Stimulated activated CD4-positive, alpha-beta T cell treated with anti-CD3 and anti-CD28 coated beads, Interleukin-2, amount 100 ng/mL, for 24 hours (primary cell): ENCODE data around the gene TTC34.

Experiments
- DNase-seq, 2 donors: peaks; one replicate each; pipeline ENCODE4 v3.0.0-alpha.2; 2020

TTC34 gene

GRCh38 chr1:2828586-2829250, 27.2 kb upstream of the TTC34 start:
- DNase-seq, result no peak

GRCh38 chr1:2826736-2827292, 25.3 kb upstream of the TTC34 start:
- no peak for DNase-seq

GRCh38 chr1:2826316-2826715, 24.8 kb upstream of the TTC34 start:
- DNase-seq, result no peak

- DNase-seq, result no peak
Measured at GRCh38 chr1:2825487-2826189, 24.1 kb upstream of the TTC34 start.

DNA sequence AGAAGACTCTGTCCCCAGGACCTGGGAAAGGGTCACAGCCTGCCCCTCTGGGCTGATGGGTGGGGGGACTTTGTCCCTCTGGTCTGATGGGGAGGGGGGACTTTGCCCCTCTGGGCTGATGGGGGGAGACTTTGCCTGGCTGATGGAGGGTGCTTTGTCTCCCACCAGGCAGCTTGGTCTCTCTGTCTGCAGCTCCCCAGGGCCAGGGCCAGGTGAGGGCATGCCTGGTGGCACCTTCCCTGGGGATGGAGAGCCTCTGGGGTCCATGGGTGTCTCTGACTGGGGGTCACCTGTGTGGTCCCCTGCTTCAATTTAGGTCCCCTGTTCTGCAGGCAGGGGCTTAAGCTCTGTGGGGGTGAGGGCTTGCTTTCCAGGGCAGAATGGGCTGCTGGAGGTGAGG, 23.5 kb upstream of the TTC34 start:
- no peak for DNase-seq

GRCh38 chr1:2823921-2824610, 22.6 kb upstream of the TTC34 start:
- no peak for DNase-seq

DNA sequence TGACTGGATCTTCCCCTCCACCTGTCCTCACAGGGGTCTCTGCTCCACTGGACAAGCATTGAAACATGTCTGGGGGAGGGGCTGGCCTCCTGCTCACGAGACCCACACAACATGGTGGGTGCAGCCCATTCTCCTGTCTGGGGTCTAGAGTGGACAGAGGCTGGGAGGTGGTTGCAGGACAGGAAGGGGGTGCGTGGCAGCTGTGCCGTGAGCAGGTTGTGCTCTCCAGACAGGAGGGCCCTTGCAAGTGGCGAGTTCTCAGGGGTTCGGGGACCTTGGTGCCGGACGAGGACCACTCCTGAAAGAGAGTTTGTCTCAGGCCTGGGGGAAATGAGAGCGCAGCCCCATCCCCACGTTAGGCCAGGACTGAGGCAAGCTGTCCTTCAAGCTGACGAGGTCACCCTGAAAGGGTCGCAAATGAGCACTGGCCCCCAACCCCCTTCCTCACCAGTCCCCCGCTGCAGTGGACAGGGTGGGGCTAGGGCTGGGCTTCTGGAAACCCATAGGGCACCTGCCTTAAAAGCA, 21.2 kb upstream of the TTC34 start:
- no peak for DNase-seq

- DNase-seq, result peak; percentile 48 to 61
Measured at GRCh38 chr1:2821966-2822620, 20.6 kb upstream of the TTC34 start.

- no peak for DNase-seq
Measured at GRCh38 chr1:2821373-2821955, 20.0 kb upstream of the TTC34 start.

DNA sequence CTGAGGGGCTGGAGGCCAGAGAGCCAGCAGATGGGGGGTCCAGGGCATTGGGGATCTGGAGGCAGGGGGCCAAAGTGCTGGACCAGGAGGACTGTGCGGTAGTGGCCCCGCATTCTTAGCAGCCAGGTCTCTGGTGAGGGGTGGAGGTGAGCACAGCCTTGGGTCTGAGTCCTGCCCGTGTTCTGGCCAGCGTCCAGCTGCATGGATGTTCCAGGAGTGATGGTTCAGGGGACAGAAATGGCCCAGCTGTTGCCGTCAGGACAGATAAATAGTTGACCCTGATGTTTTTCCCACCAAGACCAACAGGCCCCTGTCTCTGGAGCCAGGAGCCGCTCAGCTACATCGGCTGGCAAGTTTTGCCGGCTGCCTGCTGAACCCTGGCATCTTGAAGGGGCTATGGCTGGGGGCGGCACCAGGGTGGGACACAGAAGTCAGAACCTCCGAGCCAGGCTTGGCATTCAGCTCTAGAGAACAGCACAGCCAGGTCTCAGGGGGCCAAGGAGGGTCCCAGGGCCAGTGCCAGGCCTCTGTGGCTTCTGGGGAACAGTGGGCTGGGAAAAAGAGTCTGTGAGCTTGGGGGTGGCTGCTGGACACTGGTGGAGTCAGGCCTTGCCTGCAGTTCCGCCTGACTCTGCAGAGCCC, 19.4 kb upstream of the TTC34 start:
- DNase-seq, result no peak

DNA sequence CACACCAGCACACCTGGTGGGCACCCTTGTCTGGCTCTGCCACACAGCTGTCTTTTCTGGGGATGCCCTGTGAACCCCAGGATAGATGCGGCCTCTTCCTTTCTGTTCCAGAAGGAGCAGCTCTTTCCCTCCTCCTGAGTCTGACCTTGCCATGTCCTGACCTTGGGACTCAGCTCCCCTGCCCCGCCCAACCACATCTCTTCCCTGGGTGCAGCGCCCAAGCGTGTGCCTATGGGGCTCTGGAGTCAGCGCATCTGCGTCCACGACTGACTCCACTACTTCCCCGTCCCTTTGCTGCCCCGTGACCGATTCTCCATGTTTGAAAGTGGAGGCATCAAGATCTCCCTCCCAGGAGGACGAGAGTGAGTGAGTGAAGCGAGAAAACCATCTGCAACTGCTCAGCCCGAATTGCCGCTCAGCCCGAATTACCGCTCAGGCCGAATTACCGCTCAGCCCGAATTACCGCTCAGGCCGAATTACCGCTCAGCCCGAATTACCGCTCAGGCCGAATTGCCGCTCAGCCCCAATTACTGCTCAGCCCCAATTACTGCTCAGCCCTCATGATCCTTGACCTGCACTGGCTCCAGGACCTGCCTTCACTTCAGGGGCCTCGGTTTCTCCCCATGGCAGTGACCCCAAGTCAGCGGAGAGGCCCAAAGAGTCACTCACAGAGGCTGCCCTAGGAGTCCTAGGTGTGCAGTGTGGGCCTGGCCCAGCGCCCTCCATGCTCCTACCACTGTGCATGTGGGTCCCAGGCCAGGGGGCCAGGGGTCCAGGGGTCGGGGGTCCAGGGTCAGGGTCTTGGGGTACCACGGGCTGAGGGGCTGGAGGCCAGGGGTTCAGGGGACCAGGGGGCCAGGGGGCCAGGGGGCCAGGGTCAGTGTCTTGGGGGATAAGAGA, 18.6 kb upstream of the TTC34 start:
- no peak for DNase-seq

DNA sequence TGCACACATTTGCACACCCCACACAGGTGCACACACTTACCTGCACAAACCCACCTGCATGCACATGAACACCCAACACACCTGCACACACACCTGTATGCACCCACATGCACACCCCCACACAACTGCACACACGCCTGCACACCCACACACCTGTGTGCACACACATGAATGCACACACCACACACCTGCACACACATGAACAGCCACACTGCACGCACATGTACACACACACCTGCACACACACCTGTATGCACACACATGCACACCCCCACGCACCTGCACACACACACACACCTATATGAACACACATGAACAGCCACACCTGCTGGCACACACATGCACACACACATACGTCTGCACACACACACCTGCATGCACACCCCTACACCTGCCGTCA, 17.9 kb upstream of the TTC34 start:
- DNase-seq, result no peak

GRCh38 chr1:2817784-2818564, 16.5 kb upstream of the TTC34 start:
- DNase-seq, result no peak

DNA sequence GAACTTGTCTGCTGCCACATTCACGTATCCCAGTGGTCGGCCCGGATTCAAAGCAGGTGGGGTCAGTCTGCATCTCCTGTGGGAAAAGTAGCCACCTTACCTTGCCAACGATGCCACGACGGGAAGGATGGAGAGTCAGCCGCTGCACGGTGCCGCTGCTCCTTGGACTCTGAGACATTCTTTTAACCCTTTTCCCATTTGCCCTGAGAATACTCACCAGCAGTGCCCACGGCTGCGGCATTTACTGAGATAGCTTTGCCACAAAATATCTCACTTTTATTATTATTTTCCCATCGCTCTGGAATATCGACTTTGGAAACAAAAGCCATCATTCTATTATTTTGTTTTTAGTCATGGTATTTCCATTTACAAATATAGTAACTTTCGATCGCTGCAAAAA, 15.3 kb upstream of the TTC34 start:
- no peak for DNase-seq

DNA sequence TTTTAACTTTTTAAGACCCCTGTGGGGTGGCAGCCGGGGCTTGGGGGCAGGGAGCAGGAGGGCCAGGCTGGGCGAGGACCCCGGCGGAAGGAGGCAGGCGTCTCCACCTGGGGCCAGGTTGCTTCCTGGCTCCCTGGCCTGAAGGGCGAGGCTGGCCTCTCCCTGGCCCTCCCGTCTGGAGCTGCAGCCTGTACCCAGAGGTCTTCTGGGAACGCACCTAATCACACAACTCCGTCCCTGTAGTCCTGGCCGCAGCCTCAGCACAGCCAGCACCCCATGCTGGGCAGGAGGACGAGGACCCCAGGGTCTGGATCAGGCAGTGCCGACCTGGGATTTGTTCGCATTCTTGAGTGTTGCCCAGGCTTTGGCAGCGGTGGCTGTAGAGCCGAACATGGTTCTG, 14.1 kb upstream of the TTC34 start:
- no peak for DNase-seq

- no peak for DNase-seq
Measured at GRCh38 chr1:2814511-2815075, 13.1 kb upstream of the TTC34 start.

DNA sequence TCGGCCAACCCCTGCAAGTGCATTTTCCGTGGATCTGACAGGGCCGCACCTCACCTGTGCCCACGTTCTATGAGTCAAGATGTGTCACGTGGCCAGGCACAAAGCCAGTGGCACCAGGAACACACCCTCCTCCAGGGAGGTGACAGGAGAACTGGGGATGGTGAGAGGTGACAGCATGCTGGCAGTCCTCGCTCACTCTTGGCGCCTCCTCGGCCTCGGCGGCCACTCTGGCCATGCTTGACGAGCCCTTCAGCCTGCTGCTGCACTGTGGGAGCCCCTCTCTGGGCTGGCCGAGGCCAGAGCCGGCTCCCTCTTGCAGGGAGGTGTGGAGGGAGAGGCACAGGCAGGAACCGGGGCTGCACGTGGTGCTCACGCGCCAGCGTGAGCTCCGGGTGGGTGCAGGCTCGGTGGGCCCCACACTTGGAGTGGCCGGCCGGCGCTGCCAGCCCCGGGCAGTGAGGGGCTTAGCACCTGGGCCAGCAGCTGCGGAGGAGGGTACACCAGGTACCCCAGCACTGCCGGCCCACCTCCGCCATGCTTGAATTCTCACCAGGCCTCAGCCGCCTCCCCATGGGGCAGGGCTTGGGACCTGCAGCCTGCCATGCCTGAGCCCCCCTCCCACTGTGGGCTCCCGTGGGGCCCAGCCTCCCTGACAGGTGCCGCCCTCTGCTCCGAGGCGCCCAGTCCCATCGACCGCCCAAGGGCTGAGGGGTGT, 11.6 kb upstream of the TTC34 start:
- DNase-seq, result no peak

GRCh38 chr1:2812136-2812535, 10.6 kb upstream of the TTC34 start:
- DNase-seq, result no peak

GRCh38 chr1:2811533-2811918, 10.0 kb upstream of the TTC34 start:
- no peak for DNase-seq
